Measurements from ENCODE around the gene FOXP2.

GRCh38 chr7:114678116-114678515 is 263.5 kb downstream of the FOXP2 start:
- TF ChIP-seq EP300 (IDR thresholded peaks at IDR 0.05) (no peak), CTCF (IDR thresholded peaks at IDR 0.05) (no peak), POLR2A (IDR thresholded peaks at IDR 0.05) (no peak)

Data from suprapubic skin (tissue), 3 donors.